ENCODE measurements around the gene DRGX. TPM values are rescaled to one million over a fixed set of nuclear protein-coding genes. Genes with fewer than 3 reads are reported as not detected.

The DRGX gene
- total and polyA plus RNA-seq, 2 experiments from 2014 or later = 0.09 TPM; not detected in 1

DNA sequence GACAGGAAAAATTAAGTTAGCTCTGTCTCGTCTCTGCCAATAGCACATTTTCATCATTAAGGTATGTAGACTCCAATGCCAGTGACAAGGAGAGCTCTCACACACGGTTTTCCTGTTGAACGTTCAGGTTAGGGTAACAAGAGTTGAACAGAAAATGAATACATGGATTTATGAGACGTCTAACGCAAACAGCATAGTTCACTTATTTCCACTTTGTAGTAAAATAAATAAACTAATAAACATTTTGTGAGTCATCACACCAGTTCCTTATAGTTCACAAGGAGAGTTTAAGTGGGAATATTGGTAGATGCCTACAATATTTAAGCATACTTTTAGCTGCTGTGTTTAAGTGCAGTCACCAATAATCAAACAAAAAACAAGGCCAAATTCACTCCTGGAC, 21.1 kb downstream of the DRGX start:
- DNase-seq = no peak
- 47 to 49% methylated on average over 5 of the region's 5 CpGs for WGBS, 2 experiments (ENCODE audit: low coverage in 1 of 2, low lambda C conversion rate in 2 of 2, missing lambda C conversion rate in 2 of 2)
- Histone ChIP-seq H3K27me3 (replicated peaks; ENCODE audit: insufficient read depth) (peaks cover 31% of the 10 kb centered on the region), H3K9me2 (ENCODE audit: insufficient read depth) (no peaks in the 10 kb centered on the region), H3K9me3 (ENCODE audit: low read depth) (no peaks in the 10 kb centered on the region), H3K4me3 (no peak overlapping the region), H3F3A (ENCODE audit: insufficient read depth) (no peaks in the 10 kb centered on the region), H3K79me2 (ENCODE audit: insufficient read depth) (no peaks in the 10 kb centered on the region), H2AFZ (no peak overlapping the region), H3K27ac (no peak overlapping the region), H3K4me1 (ENCODE audit: insufficient read depth) (no peaks in the 10 kb centered on the region), H3K9ac (no peak overlapping the region), H4K20me1 (ENCODE audit: insufficient read depth) (no peaks in the 10 kb centered on the region), H3K36me3 (ENCODE audit: low read depth) (no peaks in the 10 kb centered on the region), H3K4me2 (ENCODE audit: unreplicated experiment) (no peak overlapping the region)
- in situ Hi-C loops (cut with MboI) = no loop called here
- TF ChIP-seq EZH2phosphoT487 (IDR thresholded peaks at IDR 0.05; ENCODE audit: insufficient read depth, low read depth) (no peak), EZH2 (IDR thresholded peaks at IDR 0.05; ENCODE audit: insufficient read depth, poor library complexity, severe bottlenecking) (no peak)

GRCh38 chr10:49373361-49373760, 22.5 kb downstream of the DRGX start:
- Histone ChIP-seq H3K79me2 (ENCODE audit: insufficient read depth) (no peaks in the 10 kb centered on the region), H4K20me1 (ENCODE audit: insufficient read depth) (no peaks in the 10 kb centered on the region), H3K4me2 (ENCODE audit: unreplicated experiment) (no peak overlapping the region), H3K9me2 (ENCODE audit: insufficient read depth) (no peaks in the 10 kb centered on the region), H3K36me3 (ENCODE audit: low read depth) (no peaks in the 10 kb centered on the region), H3K9ac (no peak overlapping the region), H3F3A (ENCODE audit: insufficient read depth) (no peaks in the 10 kb centered on the region), H2AFZ (no peak overlapping the region), H3K27ac (no peak overlapping the region), H3K4me3 (no peak overlapping the region), H3K9me3 (ENCODE audit: low read depth) (no peaks in the 10 kb centered on the region), H3K4me1 (ENCODE audit: insufficient read depth) (no peaks in the 10 kb centered on the region), H3K27me3 (replicated peaks; ENCODE audit: insufficient read depth) (peaks cover 31% of the 10 kb centered on the region)
- 84 to 85% methylated on average over 5 of the region's 5 CpGs for WGBS, 2 experiments (ENCODE audit: low coverage in 1 of 2, low lambda C conversion rate in 2 of 2, missing lambda C conversion rate in 2 of 2)
- no peak for TF ChIP-seq EZH2phosphoT487 (IDR thresholded peaks at IDR 0.05; ENCODE audit: insufficient read depth, low read depth)
- TF ChIP-seq EZH2 (IDR thresholded peaks at IDR 0.05; ENCODE audit: insufficient read depth, poor library complexity, severe bottlenecking) = no peak
- in situ Hi-C loops (cut with MboI) = no loop called here
- DNase-seq = no peak

- 15 to 17% methylated on average over 3 of the region's 3 CpGs for WGBS, 2 experiments (ENCODE audit: low coverage in 1 of 2, low lambda C conversion rate in 2 of 2, missing lambda C conversion rate in 2 of 2)
- Histone ChIP-seq H3K9me3 (ENCODE audit: low read depth) (no peaks in the 10 kb centered on the region), H3K4me3 (no peak overlapping the region), H3K27me3 (replicated peaks; ENCODE audit: insufficient read depth) (peaks cover 20% of the 10 kb centered on the region), H2AFZ (no peak overlapping the region), H3K36me3 (ENCODE audit: low read depth) (no peaks in the 10 kb centered on the region), H3K9ac (no peak overlapping the region), H3F3A (ENCODE audit: insufficient read depth) (no peaks in the 10 kb centered on the region), H3K4me1 (ENCODE audit: insufficient read depth) (no peaks in the 10 kb centered on the region), H4K20me1 (ENCODE audit: insufficient read depth) (no peaks in the 10 kb centered on the region), H3K79me2 (ENCODE audit: insufficient read depth) (no peaks in the 10 kb centered on the region), H3K4me2 (ENCODE audit: unreplicated experiment) (no peak overlapping the region), H3K9me2 (ENCODE audit: insufficient read depth) (no peaks in the 10 kb centered on the region), H3K27ac (no peak overlapping the region)
- DNase-seq = peak; percentile 18
- in situ Hi-C loops (cut with MboI) = no loop called here
- no peak for TF ChIP-seq EZH2 (IDR thresholded peaks at IDR 0.05; ENCODE audit: insufficient read depth, poor library complexity, severe bottlenecking)
Observed at GRCh38 chr10:49371967-49372366, 23.9 kb downstream of the DRGX start.

DNA sequence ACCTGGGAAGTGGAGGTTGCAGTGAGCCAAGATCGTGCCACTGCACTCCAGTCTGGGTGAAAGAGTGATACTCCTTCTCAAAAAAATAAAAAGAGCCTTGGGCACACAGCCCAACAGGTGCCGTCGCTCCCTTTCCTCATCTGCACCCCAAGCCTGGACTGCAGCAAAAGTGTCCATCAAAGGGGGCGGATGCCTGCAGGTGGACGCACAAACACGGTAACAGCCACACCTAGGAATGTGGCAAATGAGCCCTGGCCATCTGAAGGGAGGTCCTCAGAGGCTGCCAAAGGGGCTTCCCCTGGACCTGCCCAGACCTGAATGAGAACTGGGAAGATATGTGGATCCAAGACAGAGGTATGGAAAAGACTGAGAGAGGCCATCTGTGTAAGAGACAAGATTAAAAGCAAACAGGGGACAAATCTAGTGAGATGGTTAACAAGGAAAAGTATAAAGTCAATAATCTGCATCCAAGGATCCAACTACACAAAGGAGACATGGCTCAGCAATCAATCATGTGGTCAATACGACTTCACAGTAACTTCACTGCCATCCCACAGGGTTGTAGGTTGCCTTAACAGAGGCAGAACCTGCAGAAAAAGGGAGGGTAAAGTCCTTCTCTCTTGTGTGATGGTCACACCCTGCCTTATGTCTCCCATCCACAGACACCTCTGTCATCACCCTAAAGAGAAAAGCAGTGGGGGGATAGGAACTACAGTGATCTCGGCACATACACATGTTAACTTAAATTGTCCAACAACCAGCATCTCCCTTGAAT, 25.4 kb downstream of the DRGX start:
- no peak for DNase-seq
- no peak overlapping the region for H3K9ac ChIP-seq
- no peaks in the 10 kb centered on the region for H3K4me1 ChIP-seq (ENCODE audit: insufficient read depth)
- H4K20me1 ChIP-seq (ENCODE audit: insufficient read depth) = no peaks in the 10 kb centered on the region
- H3K9me2 ChIP-seq (ENCODE audit: insufficient read depth) = no peaks in the 10 kb centered on the region
- TF ChIP-seq EZH2 (IDR thresholded peaks at IDR 0.05; ENCODE audit: insufficient read depth, poor library complexity, severe bottlenecking) (no peak), EZH2phosphoT487 (IDR thresholded peaks at IDR 0.05; ENCODE audit: insufficient read depth, low read depth) (no peak)
- no peak overlapping the region for H2AFZ ChIP-seq
- peaks cover 16% of the 10 kb centered on the region for H3K27me3 ChIP-seq (replicated peaks; ENCODE audit: insufficient read depth)
- H3K4me3 ChIP-seq = no peak overlapping the region
- 77 to 79% methylated on average over 8 of the region's 8 CpGs for WGBS, 2 experiments (ENCODE audit: low coverage in 1 of 2, low lambda C conversion rate in 2 of 2, missing lambda C conversion rate in 2 of 2)
- H3K36me3 ChIP-seq (ENCODE audit: low read depth) = no peaks in the 10 kb centered on the region
- H3K27ac ChIP-seq = no peak overlapping the region
- H3K4me2 ChIP-seq (ENCODE audit: unreplicated experiment) = no peak overlapping the region
- H3F3A ChIP-seq (ENCODE audit: insufficient read depth) = no peaks in the 10 kb centered on the region
- H3K9me3 ChIP-seq (ENCODE audit: low read depth) = no peaks in the 10 kb centered on the region
- no peaks in the 10 kb centered on the region for H3K79me2 ChIP-seq (ENCODE audit: insufficient read depth)
- in situ Hi-C loops (cut with MboI) = no loop called here

All from GM23248 (cell line).